Measurements from ENCODE around the gene BAHD1. TPM values are rescaled to one million over a fixed set of nuclear protein-coding genes. Genes with fewer than 3 reads are reported as not detected.

Gene BAHD1
- total RNA-seq, 1 experiment from 2014 or later: 40.6 TPM

GRCh38 chr15:40465939-40466338, 25.2 kb downstream of the BAHD1 start:
- intact Hi-C loops (cut with micrococcal nuclease; ENCODE audit: unreplicated experiment) (no loop called here), in situ Hi-C loops (cut with HindIII; ENCODE audit: low pct_unique_long_range_greater_than_20kb, low sequenced_read_pairs) (no loop called here)
- no peaks in the 10 kb centered on the region; the same call in 1 of the 2 replicates for H3K36me3 ChIP-seq (ENCODE audit: control insufficient read depth, insufficient read depth, low read length)
- no peak for DNase-seq (ENCODE audit: low read depth, low spot score)
- H3K4me3 ChIP-seq (ENCODE audit: low read depth in 2 of 2, low read length in 2 of 2): no peak overlapping the region
- no peak for TF ChIP-seq POLR2AphosphoS5 (IDR thresholded peaks at IDR 0.05; ENCODE audit: low read depth, low read length)
- no peak for TF ChIP-seq SIN3A (IDR thresholded peaks at IDR 0.05; ENCODE audit: borderline replicate concordance, insufficient read depth, low read depth, low read length)
- TF ChIP-seq REST (IDR thresholded peaks at IDR 0.05; ENCODE audit: insufficient read depth in 1 of 2, low read depth in 2 of 2, low read length in 1 of 2): no peak
- no peak for TF ChIP-seq TCF7L2 (IDR thresholded peaks at IDR 0.05; ENCODE audit: low read depth, low read length)
- TF ChIP-seq, protein P1, sequence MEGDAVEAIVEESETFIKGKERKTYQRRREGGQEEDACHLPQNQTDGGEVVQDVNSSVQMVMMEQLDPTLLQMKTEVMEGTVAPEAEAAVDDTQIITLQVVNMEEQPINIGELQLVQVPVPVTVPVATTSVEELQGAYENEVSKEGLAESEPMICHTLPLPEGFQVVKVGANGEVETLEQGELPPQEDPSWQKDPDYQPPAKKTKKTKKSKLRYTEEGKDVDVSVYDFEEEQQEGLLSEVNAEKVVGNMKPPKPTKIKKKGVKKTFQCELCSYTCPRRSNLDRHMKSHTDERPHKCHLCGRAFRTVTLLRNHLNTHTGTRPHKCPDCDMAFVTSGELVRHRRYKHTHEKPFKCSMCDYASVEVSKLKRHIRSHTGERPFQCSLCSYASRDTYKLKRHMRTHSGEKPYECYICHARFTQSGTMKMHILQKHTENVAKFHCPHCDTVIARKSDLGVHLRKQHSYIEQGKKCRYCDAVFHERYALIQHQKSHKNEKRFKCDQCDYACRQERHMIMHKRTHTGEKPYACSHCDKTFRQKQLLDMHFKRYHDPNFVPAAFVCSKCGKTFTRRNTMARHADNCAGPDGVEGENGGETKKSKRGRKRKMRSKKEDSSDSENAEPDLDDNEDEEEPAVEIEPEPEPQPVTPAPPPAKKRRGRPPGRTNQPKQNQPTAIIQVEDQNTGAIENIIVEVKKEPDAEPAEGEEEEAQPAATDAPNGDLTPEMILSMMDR (IDR thresholded peaks at IDR 0.05): no peak
- no TSS peak for BruUV-seq (replicated peaks)
- peaks cover 5% of the 10 kb centered on the region; the same call in 1 of the 2 replicates for H3K4me1 ChIP-seq (ENCODE audit: control insufficient read depth, insufficient read depth, low read length)
- no peak overlapping the region for H3K27ac ChIP-seq (ENCODE audit: low read length)
- no peaks in the 10 kb centered on the region for H3K9me3 ChIP-seq (ENCODE audit: control insufficient read depth, insufficient read depth, low read depth, low read length)
- ATAC-seq: no peak
- H3K27me3 ChIP-seq (ENCODE audit: control insufficient read depth, insufficient read depth, low read length): no peaks in the 10 kb centered on the region
- ChIA-PET CTCF (no interaction called here), POLR2A (interaction anchor here (0.5 kb wide), 1 partner anchor 24 kb away, joined by 8 read pairs; no protein-coding TSS in a partner anchor)

- in situ Hi-C loops (cut with HindIII; ENCODE audit: low pct_unique_long_range_greater_than_20kb, low sequenced_read_pairs): no loop called here
- Histone ChIP-seq H3K4me3 (ENCODE audit: low read depth in 2 of 2, low read length in 2 of 2) (no peak overlapping the region), H3K9me3 (ENCODE audit: control insufficient read depth, insufficient read depth, low read depth, low read length) (no peaks in the 10 kb centered on the region), H3K27me3 (ENCODE audit: control insufficient read depth, insufficient read depth, low read length) (no peaks in the 10 kb centered on the region), H3K27ac (ENCODE audit: low read length) (no peak overlapping the region), H3K36me3 (ENCODE audit: control insufficient read depth, insufficient read depth, low read length) (no peaks in the 10 kb centered on the region; the same call in 1 of the 2 replicates), H3K4me1 (ENCODE audit: control insufficient read depth, insufficient read depth, low read length) (peaks cover 6% of the 10 kb centered on the region; the same call in 1 of the 2 replicates)
- no peak for DNase-seq (ENCODE audit: low read depth, low spot score)
- intact Hi-C loops (cut with micrococcal nuclease; ENCODE audit: unreplicated experiment): no loop called here
- TF ChIP-seq TCF7L2 (IDR thresholded peaks at IDR 0.05; ENCODE audit: low read depth, low read length) (no peak), POLR2AphosphoS5 (IDR thresholded peaks at IDR 0.05; ENCODE audit: low read depth, low read length) (no peak)
- no TSS peak for BruUV-seq (replicated peaks)
- POLR2A ChIA-PET: interaction anchor here (0.5 kb wide), 1 partner anchor 24 kb away, joined by 8 read pairs; no protein-coding TSS in a partner anchor
- CTCF ChIA-PET: no interaction called here
- ATAC-seq: no peak
Observed at GRCh38 chr15:40466426-40467260, 25.9 kb downstream of the BAHD1 start.

GRCh38 chr15:40467261-40467615, 26.5 kb downstream of the BAHD1 start:
- no TSS peak for BruUV-seq (replicated peaks)
- Histone ChIP-seq H3K4me3 (ENCODE audit: low read depth in 2 of 2, low read length in 2 of 2) (no peak overlapping the region), H3K9me3 (ENCODE audit: control insufficient read depth, insufficient read depth, low read depth, low read length) (no peaks in the 10 kb centered on the region), H3K27me3 (ENCODE audit: control insufficient read depth, insufficient read depth, low read length) (no peaks in the 10 kb centered on the region), H3K4me1 (ENCODE audit: control insufficient read depth, insufficient read depth, low read length) (peaks cover 11% of the 10 kb centered on the region), H3K27ac (ENCODE audit: low read length) (no peak overlapping the region), H3K36me3 (ENCODE audit: control insufficient read depth, insufficient read depth, low read length) (no peaks in the 10 kb centered on the region; the same call in 1 of the 2 replicates)
- no peak for TF ChIP-seq REST (IDR thresholded peaks at IDR 0.05; ENCODE audit: insufficient read depth in 1 of 2, low read depth in 2 of 2, low read length in 1 of 2)
- TF ChIP-seq, protein P1 (IDR thresholded peaks at IDR 0.05): no peak
- no peak for TF ChIP-seq SIN3A (IDR thresholded peaks at IDR 0.05; ENCODE audit: borderline replicate concordance, insufficient read depth, low read depth, low read length)
- no peak for TF ChIP-seq TCF7L2 (IDR thresholded peaks at IDR 0.05; ENCODE audit: low read depth, low read length)
- no peak for TF ChIP-seq POLR2AphosphoS5 (IDR thresholded peaks at IDR 0.05; ENCODE audit: low read depth, low read length)
- intact Hi-C loops (cut with micrococcal nuclease; ENCODE audit: unreplicated experiment): no loop called here
- in situ Hi-C loops (cut with HindIII; ENCODE audit: low pct_unique_long_range_greater_than_20kb, low sequenced_read_pairs): no loop called here
- ATAC-seq (no peak), DNase-seq (ENCODE audit: low read depth, low spot score) (no peak)
- CTCF ChIA-PET: no interaction called here
- POLR2A ChIA-PET: no interaction called here

Data from Panc1 (cell line).